ENCODE results near the gene TIPARP.

The TIPARP gene

DNA sequence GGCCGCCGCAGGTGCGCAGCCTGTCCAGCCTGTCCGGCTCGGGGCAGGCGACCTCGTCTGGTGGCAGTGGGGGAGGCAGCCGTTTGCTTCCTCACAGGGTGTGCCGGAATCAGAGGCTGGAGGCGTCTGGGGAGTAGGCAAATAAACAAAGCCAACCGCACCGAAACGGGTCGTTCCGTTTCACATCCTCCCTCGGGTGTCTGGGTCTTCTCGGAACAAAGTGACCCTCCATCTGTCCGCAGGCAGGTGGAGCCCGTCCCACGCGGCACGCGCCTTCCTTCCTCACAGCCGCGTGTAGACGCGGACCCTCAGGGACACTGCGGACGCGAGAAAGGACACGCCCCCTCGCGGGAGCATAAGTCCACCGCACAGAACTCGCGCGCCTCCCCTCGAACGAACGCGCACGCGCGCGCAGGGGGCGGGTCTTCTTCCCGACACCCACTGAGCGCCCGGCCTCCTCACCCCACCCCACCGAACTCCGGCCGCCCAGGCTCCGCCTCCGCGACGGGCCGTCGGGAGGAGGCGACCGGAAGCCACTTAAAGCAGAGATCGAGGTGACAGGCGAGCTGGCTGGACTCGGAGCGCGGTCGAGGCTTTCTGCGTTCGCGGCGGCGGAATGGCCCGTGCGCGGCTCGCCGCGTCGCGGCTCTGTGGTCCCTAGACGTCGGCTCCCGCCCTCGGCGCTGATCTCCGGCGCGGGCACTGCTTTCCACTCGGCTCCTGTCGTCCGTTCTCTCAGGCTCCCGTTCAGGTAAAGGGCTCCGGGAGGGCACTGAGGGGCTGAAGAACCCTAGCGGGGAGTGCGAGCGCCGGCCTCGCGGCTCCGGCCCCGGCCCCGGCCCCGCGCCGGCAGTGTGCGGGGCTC lies at the start of gene TIPARP:
TIPARP (plus strand) TSS at position 545 of the 865 bp plus-strand sequence. CDS start 3,108 bp downstream, outside the sequence.
- DNase-seq: peak; percentile 99

GRCh38 chr3:156626104-156626503 lies 48.3 kb upstream of the TIPARP start:
- no peak for DNase-seq

GRCh38 chr3:156627946-156628569 lies 46.3 kb upstream of the TIPARP start:
- DNase-seq: no peak

GRCh38 chr3:156628836-156629618 lies 45.4 kb upstream of the TIPARP start:
- DNase-seq: no peak

GRCh38 chr3:156630081-156630772 lies 44.2 kb upstream of the TIPARP start:
- DNase-seq: no peak

GRCh38 chr3:156630773-156631093 lies 43.7 kb upstream of the TIPARP start:
- DNase-seq: no peak

- no peak for DNase-seq
Observed at GRCh38 chr3:156631323-156631722, 43.1 kb upstream of the TIPARP start.

GRCh38 chr3:156632601-156633000 lies 41.8 kb upstream of the TIPARP start:
- no peak for DNase-seq

- no peak for DNase-seq
Observed at GRCh38 chr3:156633335-156633734, 41.1 kb upstream of the TIPARP start.

- no peak for DNase-seq
Observed at GRCh38 chr3:156635034-156635433, 39.4 kb upstream of the TIPARP start.

DNA sequence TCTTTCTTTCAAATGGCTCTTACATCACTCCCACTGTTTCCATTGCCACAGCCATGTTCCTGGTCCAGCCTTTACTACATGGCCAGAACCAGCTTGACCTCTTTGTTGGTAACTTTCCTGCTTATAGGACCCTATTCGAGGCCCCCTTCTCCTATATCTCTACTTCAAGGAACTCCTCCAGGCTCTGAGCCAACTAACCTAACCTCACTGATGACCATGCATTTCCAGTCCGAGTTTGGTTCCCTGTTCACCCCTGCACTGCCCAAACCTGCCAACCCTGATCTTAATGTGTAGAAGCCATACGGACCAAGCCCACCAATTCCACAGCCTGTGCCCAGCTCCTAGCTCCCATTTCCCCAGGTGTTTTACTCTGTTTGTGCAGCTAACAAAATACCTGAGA lies 38.4 kb upstream of the TIPARP start:
- no peak for DNase-seq

DNA sequence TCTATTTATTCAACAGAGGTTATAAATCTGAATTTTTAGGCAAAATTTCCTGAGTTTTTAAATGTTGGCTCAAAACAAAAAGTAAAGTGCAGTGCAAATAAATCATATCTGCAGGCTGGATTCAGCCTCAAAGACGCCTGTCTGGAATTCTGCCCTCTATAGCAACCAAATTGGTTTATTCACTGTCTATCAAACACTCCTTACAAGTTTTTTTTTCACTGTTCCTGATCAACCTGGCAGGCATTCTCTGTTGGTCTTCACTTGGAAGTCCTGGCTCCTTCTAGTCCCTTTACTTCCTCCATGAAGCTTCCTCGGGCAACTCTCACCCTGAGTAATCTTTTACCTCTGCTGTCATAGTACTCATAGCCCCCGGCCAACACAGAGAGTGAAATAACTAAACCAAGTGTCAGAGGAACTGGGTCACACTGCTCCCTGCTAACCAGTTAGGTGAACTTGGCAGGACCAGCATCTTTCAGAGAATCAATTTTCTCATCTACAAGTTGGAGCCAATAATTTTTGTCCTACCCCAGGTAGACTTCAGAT lies 36.8 kb upstream of the TIPARP start:
- no peak for DNase-seq

DNA sequence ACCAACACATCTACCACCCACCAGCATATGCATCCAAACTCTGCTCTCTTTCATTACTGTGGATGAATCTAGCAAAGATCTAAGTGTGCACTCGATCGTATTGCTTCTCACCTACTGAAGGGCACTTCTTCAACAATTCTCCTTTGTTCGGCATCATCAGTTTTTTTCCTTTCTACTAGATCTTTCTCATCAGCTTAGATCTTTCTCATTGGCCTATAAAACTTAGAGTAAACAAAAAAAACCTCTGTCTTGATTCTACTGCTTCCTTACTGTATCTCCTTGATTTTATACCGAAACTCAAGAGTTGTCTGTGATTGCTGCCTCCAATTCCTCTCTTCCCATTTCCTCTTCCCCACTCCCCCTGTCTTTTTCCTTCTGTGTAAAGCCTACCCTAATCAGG lies 36.1 kb upstream of the TIPARP start:
- no peak for DNase-seq

GRCh38 chr3:156639414-156640023 lies 34.9 kb upstream of the TIPARP start:
- DNase-seq: no peak

DNA sequence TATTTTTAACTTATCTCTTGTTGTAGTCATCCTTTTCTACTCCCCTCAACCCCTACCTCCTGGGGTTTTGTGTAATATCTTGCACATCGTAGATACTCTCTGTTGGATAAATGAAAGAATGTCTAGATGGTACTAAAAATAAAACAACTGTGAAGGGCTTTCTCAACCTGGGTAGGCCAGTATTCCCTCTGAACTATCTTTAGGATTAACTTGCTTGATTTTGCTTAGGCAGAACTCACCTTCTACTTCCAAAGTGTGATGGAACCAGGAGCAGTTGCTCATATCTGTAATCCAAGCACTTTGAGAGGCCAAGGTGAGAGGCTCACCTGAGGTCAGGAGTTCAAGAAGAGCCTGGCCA lies 32.8 kb upstream of the TIPARP start:
- DNase-seq: no peak

DNA sequence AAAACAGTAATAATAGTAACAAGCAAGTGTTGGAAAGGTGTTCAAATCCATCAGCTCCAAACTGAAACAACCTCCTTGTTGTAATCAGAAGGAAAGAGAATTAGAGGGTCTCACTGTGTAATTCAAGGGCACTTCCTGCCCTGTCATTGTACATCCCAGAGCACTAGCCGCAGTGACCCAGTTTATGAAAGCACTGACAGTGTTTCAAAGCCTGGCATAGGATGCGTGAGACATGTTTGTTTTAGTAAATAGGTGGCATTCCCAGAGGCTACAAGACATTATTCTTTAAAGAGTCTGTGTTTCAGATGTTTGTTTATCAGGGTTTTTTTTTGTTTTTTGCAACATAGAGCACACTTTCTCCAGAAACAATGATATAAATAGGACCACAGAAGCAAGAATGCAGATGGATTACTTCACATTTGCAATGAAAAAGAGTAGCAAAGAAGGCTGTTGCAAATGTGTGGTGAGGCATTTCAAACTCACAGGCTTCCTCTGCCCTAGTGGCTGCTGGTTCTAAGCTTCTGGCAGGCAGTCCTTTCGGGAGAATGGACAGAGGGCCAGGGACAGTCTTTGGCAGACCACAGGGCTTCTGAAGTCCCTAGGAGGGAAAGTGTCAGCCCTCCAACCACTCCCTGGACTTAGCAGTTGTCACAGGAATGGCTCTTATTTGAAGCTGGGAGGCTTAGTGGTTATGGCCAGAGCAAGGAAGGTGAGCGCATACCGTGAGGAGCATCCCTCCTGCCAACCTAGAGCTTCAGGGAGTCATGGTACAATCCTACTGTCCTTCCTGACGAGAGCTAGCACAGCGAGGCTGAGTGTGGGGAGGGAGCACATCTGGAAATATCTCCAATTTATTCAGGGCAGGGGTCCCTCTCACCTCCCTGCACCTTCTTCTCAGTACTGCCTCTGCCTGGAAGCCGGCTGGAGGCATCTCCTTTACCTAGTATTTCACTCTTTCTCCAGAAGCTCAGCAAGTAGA lies 31.4 kb upstream of the TIPARP start:
- DNase-seq: no peak

DNA sequence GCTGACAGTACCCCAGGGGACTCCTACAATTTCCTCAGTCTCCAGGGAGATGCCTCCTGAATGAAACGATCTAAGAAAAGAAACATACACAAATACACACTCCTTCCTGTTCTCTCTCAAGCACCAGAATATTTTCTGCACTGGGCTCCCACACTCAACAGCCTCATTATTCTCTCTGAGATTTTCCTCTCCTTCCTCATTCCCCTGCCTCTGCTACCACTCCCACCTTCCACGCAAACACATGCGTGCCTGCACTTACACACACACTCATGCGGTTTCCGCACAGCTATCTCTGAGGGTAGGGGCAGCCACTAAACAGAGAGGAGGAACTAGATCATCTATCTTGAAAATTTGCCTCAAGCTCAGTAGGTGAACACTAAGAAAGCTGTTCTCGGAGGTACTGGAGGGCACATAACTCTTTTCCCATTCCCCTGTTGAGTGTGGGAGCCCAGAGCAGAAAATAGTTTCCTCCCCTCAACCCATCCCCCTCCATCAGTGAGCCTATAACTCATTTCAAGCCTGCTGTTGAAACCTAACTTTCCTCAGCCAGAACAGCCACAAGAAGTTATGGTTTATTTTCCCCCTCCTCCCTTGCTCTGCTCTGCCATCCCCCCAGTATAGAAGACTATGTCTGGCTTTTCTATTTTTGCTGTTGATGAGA lies 30.5 kb upstream of the TIPARP start:
- DNase-seq: peak; percentile 57

GRCh38 chr3:156644958-156645357 lies 29.4 kb upstream of the TIPARP start:
- DNase-seq: no peak

- no peak for DNase-seq
Observed at GRCh38 chr3:156646958-156647357, 27.4 kb upstream of the TIPARP start.

- no peak for DNase-seq
Observed at GRCh38 chr3:156648086-156648485, 26.3 kb upstream of the TIPARP start.

GRCh38 chr3:156649681-156650080 lies 24.7 kb upstream of the TIPARP start:
- no peak for DNase-seq
